Measurements from ENCODE around the gene ANKS1A. TPM values are rescaled to one million over a fixed set of nuclear protein-coding genes. Genes with fewer than 3 reads are reported as not detected.

The ANKS1A gene
- total RNA-seq, 1 experiment from 2014 or later: 28.5 TPM

GRCh38 chr6:35019171-35019570 is 130.1 kb downstream of the ANKS1A start:
- no peaks in the 10 kb centered on the region for H3K9me3 ChIP-seq (ENCODE audit: insufficient read depth, low read depth)
- no peak overlapping the region for H2AFZ ChIP-seq
- no peak overlapping the region for H3K27ac ChIP-seq
- no peak for DNase-seq
- H3F3A ChIP-seq (ENCODE audit: insufficient read depth, low read depth): peaks cover 3% of the 10 kb centered on the region; the same call in 1 of the 2 replicates
- BruUV-seq (replicated peaks): no TSS peak
- peaks cover 9% of the 10 kb centered on the region for H3K4me1 ChIP-seq (replicated peaks; ENCODE audit: insufficient read depth)
- no peaks in the 10 kb centered on the region for H3K36me3 ChIP-seq (ENCODE audit: low read depth)
- no peaks in the 10 kb centered on the region for H3K79me2 ChIP-seq (ENCODE audit: low read depth)
- H3K27me3 ChIP-seq (ENCODE audit: insufficient read depth, low read depth): no peaks in the 10 kb centered on the region
- no peaks in the 10 kb centered on the region for H4K20me1 ChIP-seq (ENCODE audit: insufficient read depth)
- CTCF ChIA-PET: no interaction called here
- no peak overlapping the region for H3K4me2 ChIP-seq
- TF ChIP-seq EZH2 (IDR thresholded peaks at IDR 0.05; ENCODE audit: low read depth) (no peak), CTCF (conservative IDR thresholded peaks at IDR 0.05) (no peak)
- intact Hi-C loops (cut with micrococcal nuclease; ENCODE audit: unreplicated experiment): no loop called here
- H3K4me3 ChIP-seq: no peak overlapping the region
- POLR2A ChIA-PET (ENCODE audit: unreplicated experiment): no interaction called here
- H3K9me2 ChIP-seq (ENCODE audit: insufficient read depth): no peaks in the 10 kb centered on the region

- H3K27me3 ChIP-seq (ENCODE audit: insufficient read depth, low read depth): no peaks in the 10 kb centered on the region
- no peak overlapping the region for H3K4me2 ChIP-seq
- ChIA-PET POLR2A (ENCODE audit: unreplicated experiment) (no interaction called here), CTCF (no interaction called here)
- peaks cover 6% of the 10 kb centered on the region; the same call in 1 of the 2 replicates for H3F3A ChIP-seq (ENCODE audit: insufficient read depth, low read depth)
- no peak overlapping the region for H3K27ac ChIP-seq
- no peaks in the 10 kb centered on the region for H3K9me2 ChIP-seq (ENCODE audit: insufficient read depth)
- no peak for TF ChIP-seq EZH2 (IDR thresholded peaks at IDR 0.05; ENCODE audit: low read depth)
- TF ChIP-seq CTCF (conservative IDR thresholded peaks at IDR 0.05): no peak
- no peaks in the 10 kb centered on the region for H3K36me3 ChIP-seq (ENCODE audit: low read depth)
- H3K79me2 ChIP-seq (ENCODE audit: low read depth): no peaks in the 10 kb centered on the region
- H3K9me3 ChIP-seq (ENCODE audit: insufficient read depth, low read depth): no peaks in the 10 kb centered on the region
- no peak overlapping the region for H3K4me3 ChIP-seq
- no TSS peak for BruUV-seq (replicated peaks)
- no peak overlapping the region for H2AFZ ChIP-seq
- H4K20me1 ChIP-seq (ENCODE audit: insufficient read depth): no peaks in the 10 kb centered on the region
- peaks cover 11% of the 10 kb centered on the region for H3K4me1 ChIP-seq (replicated peaks; ENCODE audit: insufficient read depth)
- intact Hi-C loops (cut with micrococcal nuclease; ENCODE audit: unreplicated experiment): no loop called here
- DNase-seq: no peak
These were observed 130.8 kb downstream of the ANKS1A start for GRCh38 chr6:35019831-35020230.

GRCh38 chr6:35021004-35021403 is 131.9 kb downstream of the ANKS1A start:
- Histone ChIP-seq H3K79me2 (ENCODE audit: low read depth) (0 out of 2 replicates have a peak, but pooled peaks cover 3% of the 10 kb centered on the region), H3K9me3 (ENCODE audit: insufficient read depth, low read depth) (no peaks in the 10 kb centered on the region), H2AFZ (no peak overlapping the region), H3K4me1 (replicated peaks; ENCODE audit: insufficient read depth) (peaks cover 22% of the 10 kb centered on the region), H3K9me2 (ENCODE audit: insufficient read depth) (no peaks in the 10 kb centered on the region), H3F3A (ENCODE audit: insufficient read depth, low read depth) (peaks cover 18% of the 10 kb centered on the region; the same call in 1 of the 2 replicates), H3K27ac (no peak overlapping the region), H3K36me3 (ENCODE audit: low read depth) (no peaks in the 10 kb centered on the region), H4K20me1 (ENCODE audit: insufficient read depth) (no peaks in the 10 kb centered on the region), H3K27me3 (ENCODE audit: insufficient read depth, low read depth) (no peaks in the 10 kb centered on the region), H3K4me3 (no peak overlapping the region), H3K4me2 (no peak overlapping the region)
- TF ChIP-seq CTCF (conservative IDR thresholded peaks at IDR 0.05) (no peak), EZH2 (IDR thresholded peaks at IDR 0.05; ENCODE audit: low read depth) (no peak)
- DNase-seq: no peak
- ChIA-PET POLR2A (ENCODE audit: unreplicated experiment) (no interaction called here), CTCF (no interaction called here)
- intact Hi-C loops (cut with micrococcal nuclease; ENCODE audit: unreplicated experiment): no loop called here
- BruUV-seq (replicated peaks): no TSS peak

All from PC-9 (cell line).